HFF-Myc (cell line): Measurements from ENCODE around the gene OR2S2.
"Not testable (repeated sequence)": the region's sequence is repeated elsewhere in the genome, so short reads cannot be mapped to it uniquely, and the experiment has no call there.

Experiments used
- DNase-seq: peaks from one replicate; pipeline ENCODE4 v3.0.0-alpha.2; 2011; ENCODE audit warnings: low read depth; ENCODE audit errors: extremely low read depth
- H3K4me3 ChIP-seq: replicated peaks from 2 replicates; pipeline ENCODE4 v1.5.1; 2011; ENCODE audit warnings: low read depth, mild to moderate bottlenecking, control low read depth, low read length
- CTCF ChIP-seq: IDR thresholded peaks from 2 replicates; pipeline ENCODE4 v1.5.1; 2012; ENCODE audit warnings: mild to moderate bottlenecking, low read depth, low read length, control low read depth; ENCODE audit errors: missing control alignments

The OR2S2 gene

GRCh38 chr9:35958104-35958837, at the start of gene OR2S2:
Gene OR2S2 (minus strand): TSS chr9:35958154. CDS start chr9:35958098, 56 bp downstream.
- H3K4me3 ChIP-seq: no peak within 1 kb of the TSS
- TF ChIP-seq CTCF: no peak
- DNase-seq: no peak

DNA sequence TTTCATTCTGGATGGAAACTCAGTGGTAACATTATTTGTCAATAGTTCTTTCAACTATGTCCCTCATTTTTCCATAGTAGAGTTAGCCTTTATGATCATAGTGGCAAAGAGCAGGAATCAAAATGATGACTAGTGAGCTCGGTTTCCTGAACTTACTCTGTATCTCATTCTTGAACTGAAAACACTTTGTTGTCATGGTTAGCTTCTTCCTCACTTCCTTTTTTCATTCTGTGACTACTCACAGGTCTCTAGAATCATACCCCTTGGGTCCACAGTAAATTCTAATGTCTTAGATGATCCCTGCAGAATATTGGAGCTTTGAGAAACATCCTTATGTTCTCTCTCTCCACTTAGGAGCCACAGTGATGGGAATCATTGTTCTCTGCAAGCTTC, 49.4 kb upstream of the OR2S2 start:
- no peak overlapping the region for H3K4me3 ChIP-seq
- no peak for DNase-seq
- no peak for TF ChIP-seq CTCF

DNA sequence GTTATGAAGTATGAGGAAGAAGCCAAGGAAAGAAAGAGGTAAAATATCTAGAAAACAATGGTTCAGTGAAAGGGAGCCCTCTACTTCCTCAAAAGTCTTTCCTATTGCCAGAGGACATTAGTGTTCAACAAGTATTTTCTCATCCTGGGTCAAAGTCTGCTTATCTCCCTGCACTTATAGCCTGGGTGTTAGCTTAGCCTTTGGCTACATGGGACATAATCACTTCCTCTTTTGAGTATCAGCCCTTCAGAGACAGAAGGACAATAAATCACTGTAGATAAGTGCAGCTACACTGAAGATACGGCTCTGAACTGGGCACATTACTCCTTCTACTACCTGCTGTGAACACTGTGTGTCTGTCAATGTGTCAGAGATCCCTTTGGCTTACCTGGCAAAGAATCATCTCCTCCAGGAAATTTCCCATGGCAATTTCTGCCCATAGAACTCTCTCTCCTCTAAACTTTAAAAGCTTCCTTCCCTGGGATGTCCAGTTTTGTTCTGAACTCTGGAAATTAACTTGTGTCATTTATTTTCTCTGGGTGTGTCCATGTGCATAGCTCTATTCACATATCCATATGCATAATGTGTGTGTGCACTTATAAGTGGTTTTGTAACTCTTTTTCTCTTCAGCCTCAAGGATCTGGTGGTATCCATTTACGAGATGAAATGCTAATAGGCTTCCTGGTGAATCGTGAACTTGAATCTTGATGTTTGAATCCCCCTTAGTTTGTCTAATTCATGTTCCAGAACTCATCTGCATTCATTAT, 48.8 kb upstream of the OR2S2 start:
- TF ChIP-seq CTCF: no peak
- no peak for DNase-seq
- no peak overlapping the region for H3K4me3 ChIP-seq

GRCh38 chr9:36005891-36006290, 47.9 kb upstream of the OR2S2 start:
- TF ChIP-seq CTCF: no peak
- H3K4me3 ChIP-seq: no peak overlapping the region
- DNase-seq: no peak

DNA sequence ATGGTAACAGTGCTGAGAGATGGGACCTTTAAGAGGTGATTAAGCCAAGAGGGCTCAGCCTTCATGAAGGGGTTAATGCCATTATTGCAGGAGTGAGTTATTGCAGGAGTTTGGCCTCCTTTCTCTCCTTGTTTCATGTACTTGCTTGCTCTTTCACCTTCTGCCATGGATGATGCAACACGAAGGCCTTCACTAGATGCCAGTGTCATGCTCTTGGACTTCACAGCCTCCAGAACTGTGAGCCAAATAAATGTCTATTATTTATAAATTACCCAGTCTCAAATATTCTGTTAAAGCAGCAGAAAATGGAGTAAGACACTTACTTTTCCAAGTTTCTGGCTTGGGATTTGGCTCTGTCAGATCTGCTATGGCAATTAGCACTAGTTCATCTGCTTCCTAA, 40.4 kb upstream of the OR2S2 start:
- TF ChIP-seq CTCF: no peak
- no peak overlapping the region for H3K4me3 ChIP-seq
- DNase-seq: no peak

DNA sequence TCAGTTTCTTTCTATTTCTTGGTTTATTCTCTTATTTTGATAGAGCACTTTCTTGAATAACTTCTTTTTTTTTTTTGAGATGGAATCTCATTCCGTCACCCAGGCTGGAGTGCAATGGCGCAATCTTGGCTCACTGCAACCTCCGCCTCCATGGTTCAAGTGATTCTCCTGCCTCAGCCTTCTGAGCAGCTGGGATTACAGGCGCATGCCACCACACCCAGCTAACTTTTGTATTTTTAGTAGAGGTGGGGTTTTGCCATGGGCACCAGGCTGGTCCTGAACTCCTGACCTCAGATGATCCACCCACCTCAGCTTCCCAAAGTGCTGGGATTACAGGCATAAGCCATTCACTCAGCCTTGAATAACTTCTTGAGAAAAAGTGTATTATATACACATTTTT, 39.1 kb upstream of the OR2S2 start:
- DNase-seq, H3K4me3 ChIP-seq: not testable (repeated sequence)

DNA sequence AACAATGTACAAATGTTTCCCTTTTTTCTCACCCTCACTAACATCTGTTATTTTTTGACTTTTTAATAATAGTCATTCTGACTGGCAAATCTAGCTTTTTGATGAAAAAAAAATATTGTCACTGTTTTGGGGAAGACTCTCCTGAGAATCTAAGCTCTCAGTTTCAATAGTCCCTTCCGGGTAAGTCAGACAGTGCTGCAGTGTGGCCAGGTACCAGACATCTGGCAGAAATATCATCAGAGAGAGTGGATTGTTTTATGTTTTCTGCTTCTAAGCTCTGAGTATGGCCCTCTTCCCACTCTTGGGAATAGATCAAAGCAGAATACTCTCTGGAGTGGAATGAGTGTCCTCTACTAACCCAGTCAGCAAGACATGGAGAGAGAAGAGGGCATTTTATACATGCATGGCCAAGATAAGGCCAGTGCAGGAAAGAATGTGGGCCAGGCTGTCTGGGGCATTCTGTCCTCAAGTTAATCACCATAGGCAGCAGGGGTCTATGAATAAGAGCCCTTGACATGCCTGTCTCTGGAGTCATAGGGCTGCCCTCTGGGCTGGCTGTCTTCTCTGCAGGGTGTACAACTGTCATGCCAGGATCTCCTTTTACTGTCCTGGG, 38.5 kb upstream of the OR2S2 start:
- H3K4me3 ChIP-seq: no peak overlapping the region
- TF ChIP-seq CTCF: no peak
- DNase-seq: no peak
